Suprapubic skin (tissue), 4 donors: ENCODE results near the gene FGF11. TPM values are rescaled to one million over a fixed set of nuclear protein-coding genes. Genes with fewer than 3 reads are reported as not detected.
"Not testable (repeated sequence)": the region's sequence is repeated elsewhere in the genome, so short reads cannot be mapped to it uniquely, and the experiment has no call there.

ENCODE experiments used
- DNase-seq, 2 donors: peaks; one replicate each; pipeline ENCODE4 v3.0.0-alpha.2; 2019; ENCODE audit warnings: low spot score in 2 of 2
- H3K27ac ChIP-seq: fragments of 200-600 bp; sonication (generic); one replicate; pipeline ENCODE4 v1.5.1; 2019
- H3K27me3 ChIP-seq: fragments of 200-600 bp; sonication (generic); one replicate; pipeline ENCODE4 v1.5.1; 2019
- H3K36me3 ChIP-seq: fragments of 200-600 bp; sonication (generic); one replicate; pipeline ENCODE4 v1.5.1; 2019
- H3K4me1 ChIP-seq: fragments of 200-600 bp; sonication (generic); one replicate; pipeline ENCODE4 v1.5.1; 2019
- H3K4me3 ChIP-seq: fragments of 200-600 bp; sonication (generic); one replicate; pipeline ENCODE4 v1.5.1; 2019; ENCODE audit warnings: mild to moderate bottlenecking
- H3K9me3 ChIP-seq: fragments of 200-600 bp; sonication (generic); one replicate; pipeline ENCODE4 v1.5.1; 2019
- EP300 ChIP-seq: sonication (generic); formaldehyde crosslinking; IDR thresholded peaks from one replicate; pipeline ENCODE4 v1.6.1; 2017; ENCODE audit warnings: antibody characterized with exemption
- POLR2A ChIP-seq, 2 donors: fragments of 450-650 bp; IDR thresholded peaks; one replicate each; pipeline ENCODE4 v1.6.1; 2017; ENCODE audit warnings: antibody characterized with exemption in 2 of 2, mild to moderate bottlenecking in 2 of 2, moderate library complexity in 2 of 2
- POLR2AphosphoS5 ChIP-seq, 3 donors: sonication (generic); formaldehyde crosslinking; IDR thresholded peaks; one replicate each; pipeline ENCODE4 v1.6.1; 2017; ENCODE audit warnings: antibody characterized with exemption in 3 of 3
- WGBS: methylation state at CpG from one replicate; pipeline ENCODE4 v1.1.5; 2018; 5-methylcytosine and 5-hydroxymethylcytosine counted together
- total RNA-seq, 4 donors: library from RNA; depleted of rRNA; stranded (reverse); fragments of >200 nt; gene quantifications; one replicate each; pipeline ENCODE4 v1.1.0, GENCODE V29; 2016
- TF ChIP-seq, protein P1 (sequence below), 2 donors: fragments of 200-600 bp in 1 of 2; fragments of 450-650 bp in 1 of 2; sonication (generic) in 1 of 2; IDR thresholded peaks; one replicate each; pipeline ENCODE4 v1.5.1; 2016 to 2019; ENCODE audit warnings: antibody characterized with exemption in 2 of 2, mild to moderate bottlenecking in 1 of 2, moderate library complexity in 1 of 2

Gene FGF11
- total RNA-seq, 4 donors from 2014 or later: 10.3 to 28.5 (median 12.5) TPM

DNA sequence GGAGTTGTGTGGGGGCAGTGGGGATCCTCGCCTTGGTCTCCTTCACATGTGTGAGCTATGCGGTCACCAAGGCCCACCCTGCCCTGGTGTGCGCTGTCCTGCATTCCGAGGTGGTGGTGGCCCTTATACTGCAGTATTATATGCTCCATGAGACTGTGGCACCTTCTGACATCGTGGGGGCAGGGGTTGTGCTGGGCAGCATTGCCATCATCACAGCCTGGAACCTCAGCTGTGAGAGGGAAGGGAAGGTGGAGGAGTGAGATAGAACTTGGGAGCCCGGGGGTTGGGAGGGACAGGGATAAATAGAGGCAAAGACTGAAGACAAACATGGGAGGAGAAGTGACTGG, 43.4 kb downstream of the FGF11 start:
- DNase-seq, H3K9me3 ChIP-seq, H3K36me3 ChIP-seq, H3K27me3 ChIP-seq: not testable (repeated sequence)
- peak overlapping the region; percentile 67 for H3K4me3 ChIP-seq
- peaks cover 65% of the 10 kb centered on the region for H3K4me1 ChIP-seq
- peak overlapping the region; percentile 100 for H3K27ac ChIP-seq
- 78% methylated on average over 6 of the region's 6 CpGs for WGBS

DNA sequence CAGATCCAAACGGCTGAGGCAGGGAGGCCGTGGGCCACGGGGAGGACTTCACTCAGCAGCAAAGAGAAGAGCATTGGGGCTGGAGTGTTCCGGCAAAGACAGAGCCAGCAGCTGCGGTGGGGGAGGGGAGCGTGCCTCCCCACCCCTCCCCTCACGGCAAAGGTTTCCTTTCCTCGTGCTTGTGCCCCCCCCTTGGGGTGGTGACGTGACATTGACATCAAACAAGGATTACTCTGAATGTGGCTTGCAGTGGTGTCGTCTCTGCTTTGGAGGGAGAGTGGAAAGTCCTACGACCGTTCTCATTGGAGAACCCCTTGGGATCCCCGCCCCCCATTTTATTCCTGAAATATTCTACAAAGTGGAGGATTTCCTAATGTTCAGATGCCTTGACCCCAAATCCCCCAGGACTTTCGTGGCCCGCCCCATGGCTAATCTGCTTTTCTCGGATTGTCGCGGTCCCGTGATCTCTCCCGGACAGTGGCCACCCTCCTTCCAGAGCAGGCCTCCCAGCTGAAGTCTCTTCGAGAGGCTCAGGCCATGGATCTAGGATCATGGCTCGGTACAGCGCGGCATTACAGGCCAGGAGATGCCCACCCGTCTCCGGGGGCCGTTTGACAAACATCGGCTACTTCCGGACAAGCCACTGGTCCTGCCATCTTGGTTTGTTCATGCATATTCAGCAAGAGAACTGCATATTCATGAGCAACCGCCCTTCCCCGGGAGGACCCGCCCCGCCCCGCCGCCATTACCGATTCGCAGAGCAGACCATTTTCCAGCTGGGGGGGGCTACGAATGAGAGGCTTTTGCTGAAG, 44.1 kb downstream of the FGF11 start:
- Histone ChIP-seq H3K9me3 (no peaks in the 10 kb centered on the region), H3K27me3 (no peaks in the 10 kb centered on the region), H3K4me1 (peaks cover 64% of the 10 kb centered on the region), H3K36me3 (no peaks in the 10 kb centered on the region), H3K4me3 (peak overlapping the region; percentile 67), H3K27ac (peak overlapping the region; percentile 100)
- peak; percentile 98 to 99 for DNase-seq
- peak in 2 of 3 donors; percentile 27 to 31 for TF ChIP-seq POLR2AphosphoS5 (IDR thresholded peaks at IDR 0.05)
- TF ChIP-seq POLR2A (IDR thresholded peaks at IDR 0.05): peak in 1 of 2 donors; percentile 69
- TF ChIP-seq, protein P1, sequence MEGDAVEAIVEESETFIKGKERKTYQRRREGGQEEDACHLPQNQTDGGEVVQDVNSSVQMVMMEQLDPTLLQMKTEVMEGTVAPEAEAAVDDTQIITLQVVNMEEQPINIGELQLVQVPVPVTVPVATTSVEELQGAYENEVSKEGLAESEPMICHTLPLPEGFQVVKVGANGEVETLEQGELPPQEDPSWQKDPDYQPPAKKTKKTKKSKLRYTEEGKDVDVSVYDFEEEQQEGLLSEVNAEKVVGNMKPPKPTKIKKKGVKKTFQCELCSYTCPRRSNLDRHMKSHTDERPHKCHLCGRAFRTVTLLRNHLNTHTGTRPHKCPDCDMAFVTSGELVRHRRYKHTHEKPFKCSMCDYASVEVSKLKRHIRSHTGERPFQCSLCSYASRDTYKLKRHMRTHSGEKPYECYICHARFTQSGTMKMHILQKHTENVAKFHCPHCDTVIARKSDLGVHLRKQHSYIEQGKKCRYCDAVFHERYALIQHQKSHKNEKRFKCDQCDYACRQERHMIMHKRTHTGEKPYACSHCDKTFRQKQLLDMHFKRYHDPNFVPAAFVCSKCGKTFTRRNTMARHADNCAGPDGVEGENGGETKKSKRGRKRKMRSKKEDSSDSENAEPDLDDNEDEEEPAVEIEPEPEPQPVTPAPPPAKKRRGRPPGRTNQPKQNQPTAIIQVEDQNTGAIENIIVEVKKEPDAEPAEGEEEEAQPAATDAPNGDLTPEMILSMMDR (IDR thresholded peaks at IDR 0.05): no peak
- peak; percentile 55 for TF ChIP-seq EP300
- under 1% methylated on average over 31 of the region's 38 CpGs for WGBS

DNA sequence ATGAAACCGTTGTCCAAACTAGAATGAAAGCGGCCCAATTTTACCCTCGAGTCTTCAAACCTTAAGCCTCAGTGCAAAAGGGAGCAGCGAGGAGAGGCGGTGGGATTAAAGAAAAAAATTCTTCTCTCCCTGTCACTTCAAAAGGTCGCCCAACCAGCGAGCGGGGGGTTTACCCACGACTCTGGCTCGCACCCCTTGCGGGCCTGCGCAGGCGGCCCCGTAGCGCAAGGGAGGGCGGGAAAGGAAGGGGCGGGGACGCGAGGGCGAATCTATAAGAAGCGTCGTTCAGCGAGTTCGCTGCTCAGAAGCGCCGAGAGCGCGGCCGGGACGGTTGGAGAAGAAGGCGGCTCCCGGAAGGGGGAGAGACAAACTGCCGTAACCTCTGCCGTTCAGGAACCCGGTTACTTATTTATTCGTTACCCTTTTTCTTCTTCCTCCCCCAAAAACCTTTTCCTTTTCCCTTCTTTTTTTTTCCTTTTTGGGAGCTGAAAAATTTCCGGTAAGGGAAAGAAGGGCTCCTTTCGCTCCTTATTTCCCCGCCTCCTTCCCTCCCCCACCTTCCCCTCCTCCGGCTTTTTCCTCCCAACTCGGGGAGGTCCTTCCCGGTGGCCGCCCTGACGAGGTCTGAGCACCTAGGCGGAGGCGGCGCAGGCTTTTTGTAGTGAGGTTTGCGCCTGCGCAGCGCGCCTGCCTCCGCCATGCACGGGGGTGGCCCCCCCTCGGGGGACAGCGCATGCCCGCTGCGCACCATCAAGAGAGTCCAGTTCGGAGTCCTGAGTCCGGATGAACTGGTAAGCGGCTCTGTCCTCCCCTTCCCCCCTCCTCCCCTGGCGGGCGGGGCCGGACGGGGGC, 45.0 kb downstream of the FGF11 start, which contains the start of gene POLR2A:
TSS of gene POLR2A (plus strand) at position 300 of the 852 bp plus-strand sequence.
- Histone ChIP-seq H3K9me3 (no peaks in the 10 kb centered on the region), H3K27ac (peak within 1 kb of the TSS; percentile 100), H3K36me3 (no peaks in the 10 kb centered on the region), H3K27me3 (no peaks in the 10 kb centered on the region), H3K4me1 (peaks cover 69% of the 10 kb centered on the region), H3K4me3 (peak within 1 kb of the TSS; percentile 67)
- peak; percentile 99 for DNase-seq
- peak; percentile 100 for TF ChIP-seq POLR2A (IDR thresholded peaks at IDR 0.05)
- no peak for TF ChIP-seq EP300
- TF ChIP-seq, protein P1 (IDR thresholded peaks at IDR 0.05): no peak
- peak; percentile 100 for TF ChIP-seq POLR2AphosphoS5 (IDR thresholded peaks at IDR 0.05)
- WGBS: under 1% methylated on average over 58 of the region's 64 CpGs

DNA sequence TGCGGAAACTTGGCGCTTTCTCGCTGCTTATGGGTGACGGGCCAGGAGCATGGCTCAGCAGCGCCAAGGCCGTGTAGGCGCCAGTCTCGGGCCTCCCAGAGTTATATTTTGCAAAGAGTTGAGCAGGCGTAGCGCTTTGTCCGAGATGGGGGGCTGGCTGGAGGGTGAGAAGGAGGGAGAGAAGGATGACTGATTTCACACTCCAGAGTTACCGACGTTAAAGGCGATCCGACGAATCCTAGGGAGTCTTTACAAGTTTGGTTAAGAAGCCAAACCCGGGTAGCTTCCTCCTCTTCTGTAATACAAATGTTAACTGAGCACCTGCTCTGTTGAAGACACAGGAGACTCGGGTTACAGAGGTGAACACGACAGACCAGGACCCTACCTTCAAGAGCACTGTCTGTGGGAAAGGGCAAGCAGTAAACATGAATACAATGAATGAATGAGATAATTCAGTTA, 45.6 kb downstream of the FGF11 start:
- Histone ChIP-seq H3K4me3 (peak overlapping the region; percentile 67), H3K27me3 (no peaks in the 10 kb centered on the region), H3K4me1 (peaks cover 67% of the 10 kb centered on the region), H3K27ac (peak overlapping the region; percentile 100), H3K9me3 (no peaks in the 10 kb centered on the region), H3K36me3 (no peaks in the 10 kb centered on the region)
- no peak for DNase-seq
- WGBS: under 1% methylated on average over 15 of the region's 19 CpGs
- TF ChIP-seq POLR2A (IDR thresholded peaks at IDR 0.05) (no peak), EP300 (no peak), POLR2AphosphoS5 (IDR thresholded peaks at IDR 0.05) (no peak)
- TF ChIP-seq, protein P1 (IDR thresholded peaks at IDR 0.05): no peak

DNA sequence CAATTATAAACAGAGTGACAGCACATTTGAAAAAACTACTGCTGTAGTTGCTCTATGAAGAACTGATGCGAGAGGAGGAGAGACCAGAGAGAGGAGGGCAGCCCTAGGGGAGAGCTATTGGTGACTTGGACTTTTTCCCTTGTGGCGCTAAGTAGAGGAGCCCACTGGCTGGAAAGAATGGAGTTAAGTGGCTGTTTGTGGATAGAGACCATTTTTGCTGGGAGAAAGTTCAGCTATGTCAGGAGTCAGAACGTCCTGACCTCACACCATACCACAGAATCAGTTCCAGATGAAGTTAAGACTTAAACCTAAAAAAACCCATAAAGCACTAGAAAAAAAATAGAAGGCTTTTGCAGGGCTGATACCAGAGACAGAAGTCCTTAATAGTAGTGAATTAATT, 46.9 kb downstream of the FGF11 start:
- no peaks in the 10 kb centered on the region for H3K27me3 ChIP-seq
- WGBS: 22% methylated on average over 3 of the region's 3 CpGs
- H3K4me1 ChIP-seq: peaks cover 70% of the 10 kb centered on the region
- TF ChIP-seq EP300 (no peak), POLR2AphosphoS5 (IDR thresholded peaks at IDR 0.05) (no peak), POLR2A (IDR thresholded peaks at IDR 0.05) (no peak)
- TF ChIP-seq, protein P1 (IDR thresholded peaks at IDR 0.05): no peak
- H3K9me3 ChIP-seq: no peaks in the 10 kb centered on the region
- no peaks in the 10 kb centered on the region for H3K36me3 ChIP-seq
- H3K27ac ChIP-seq: no peak overlapping the region
- no peak for DNase-seq
- peak overlapping the region; percentile 67 for H3K4me3 ChIP-seq
